ENCODE data around the gene TTYH3.
A peak's percentile ranks its signal among the peaks of the same experiment; 100 is the strongest.

The TTYH3 gene

DNA sequence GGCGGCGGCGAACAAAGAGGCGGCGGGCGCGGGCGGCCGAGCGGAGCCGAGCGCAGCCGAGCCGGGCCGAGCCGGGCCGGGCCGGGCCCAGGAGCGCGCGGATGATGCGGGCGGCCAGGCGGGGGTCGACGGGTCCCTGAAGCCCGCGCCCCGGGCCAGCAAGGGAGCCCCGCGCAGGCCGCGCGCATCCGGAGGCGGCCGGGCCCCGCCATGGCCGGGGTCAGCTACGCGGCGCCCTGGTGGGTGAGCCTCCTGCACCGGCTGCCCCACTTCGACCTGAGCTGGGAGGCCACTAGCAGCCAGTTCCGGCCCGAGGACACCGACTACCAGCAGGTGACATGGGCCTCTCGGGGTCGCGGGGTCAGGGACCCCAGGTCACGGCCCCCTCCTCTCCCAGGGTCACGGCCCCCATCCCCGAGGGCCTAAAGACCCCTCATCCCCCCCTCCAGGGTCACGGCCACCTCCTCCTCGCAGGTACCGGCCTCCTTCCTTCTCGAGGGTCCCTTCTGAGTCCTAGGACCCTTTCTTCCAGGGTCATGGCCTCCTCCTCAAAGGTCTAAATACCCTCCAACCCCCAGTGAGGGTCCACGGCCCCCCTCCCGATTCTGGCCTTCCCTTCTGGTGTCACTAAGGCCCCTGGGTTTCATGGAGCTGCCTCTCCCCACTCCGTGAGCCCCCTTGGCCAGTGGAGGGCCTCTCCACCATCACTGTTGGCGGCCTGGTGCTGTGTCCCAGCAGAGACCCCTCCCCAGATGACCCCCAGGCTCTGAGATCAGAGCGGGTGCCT, at the start of gene TTYH3:
Gene TTYH3, plus strand, starts transcription at position 41 of the 787 bp plus-strand sequence. Its CDS starts 170 bp downstream, at position 211.
- TF ChIP-seq CTCF (IDR thresholded peaks at IDR 0.05; ENCODE audit: low read depth, low read length, missing control alignments): no peak
- peak within 1 kb of the TSS; percentile 79 for H3K4me3 ChIP-seq (replicated peaks; ENCODE audit: low read depth, low read length)
- no peak for DNase-seq (ENCODE audit: extremely low read depth, low read depth)

GRCh38 chr7:2582006-2582735, 49.6 kb upstream of the TTYH3 start:
- no peak for TF ChIP-seq CTCF (IDR thresholded peaks at IDR 0.05; ENCODE audit: low read depth, low read length, missing control alignments)
- H3K4me3 ChIP-seq (replicated peaks; ENCODE audit: low read depth, low read length): no peak overlapping the region
- DNase-seq (ENCODE audit: extremely low read depth, low read depth): no peak

DNA sequence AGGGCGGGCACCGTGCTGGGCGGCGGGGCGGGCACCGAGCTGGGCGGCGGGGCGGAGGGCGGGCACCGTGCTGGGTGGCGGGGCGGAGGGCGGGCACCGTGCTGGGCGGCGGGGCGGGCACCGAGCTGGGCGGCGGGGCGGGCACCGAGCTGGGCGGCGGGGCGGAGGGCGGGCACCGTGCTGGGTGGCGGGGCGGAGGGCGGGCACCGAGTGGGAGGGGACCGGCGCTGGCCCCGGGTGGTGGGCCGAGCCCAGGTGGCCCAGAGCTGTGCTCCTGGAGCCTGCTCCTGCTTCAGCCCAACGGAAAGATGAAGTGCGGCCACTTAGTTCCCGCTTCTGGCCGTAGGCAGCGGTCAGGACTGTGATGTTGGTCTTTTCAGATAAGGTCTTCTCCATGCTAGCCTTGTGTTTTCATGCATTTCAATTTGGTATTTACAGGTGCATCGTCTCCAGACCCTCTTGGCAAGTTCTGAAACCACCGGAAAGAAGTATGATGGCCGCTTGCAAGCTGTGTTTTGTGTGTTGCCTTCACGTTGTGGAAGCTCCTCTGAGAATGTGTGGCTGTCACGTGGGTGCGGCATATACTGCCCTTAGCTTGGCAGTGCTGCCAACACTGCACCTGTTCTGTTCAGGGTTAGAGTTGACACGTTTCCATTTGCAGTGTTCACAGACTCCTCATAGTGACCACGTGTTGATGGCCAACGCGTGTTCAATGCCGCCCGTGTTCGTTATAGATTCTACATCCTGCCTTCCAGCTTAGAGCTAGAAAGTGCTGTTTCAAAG, 47.8 kb upstream of the TTYH3 start:
- TF ChIP-seq CTCF (IDR thresholded peaks at IDR 0.05; ENCODE audit: low read depth, low read length, missing control alignments): no peak
- no peak overlapping the region for H3K4me3 ChIP-seq (replicated peaks; ENCODE audit: low read depth, low read length)
- DNase-seq (ENCODE audit: extremely low read depth, low read depth): no peak

DNA sequence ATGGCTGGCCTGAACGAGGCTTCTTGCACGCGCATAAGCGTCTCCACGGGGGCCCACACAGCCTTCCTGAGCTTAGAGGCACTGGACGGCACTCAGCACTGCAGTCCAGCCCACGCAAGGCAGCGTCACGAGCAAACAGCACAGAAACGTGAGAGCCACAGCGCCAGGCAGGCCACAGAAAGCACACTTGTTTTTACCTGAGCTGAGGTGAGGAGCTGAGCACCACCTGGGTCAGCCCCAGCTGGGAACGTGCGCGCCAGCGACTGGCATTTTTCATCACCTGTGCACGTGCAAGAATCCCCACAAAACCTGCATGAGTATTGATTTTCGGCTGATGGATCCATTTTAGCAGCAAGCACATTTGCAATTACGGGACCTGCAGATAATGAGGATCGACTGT, 46.3 kb upstream of the TTYH3 start:
- no peak overlapping the region for H3K4me3 ChIP-seq (replicated peaks; ENCODE audit: low read depth, low read length)
- DNase-seq (ENCODE audit: extremely low read depth, low read depth): no peak
- no peak for TF ChIP-seq CTCF (IDR thresholded peaks at IDR 0.05; ENCODE audit: low read depth, low read length, missing control alignments)

DNA sequence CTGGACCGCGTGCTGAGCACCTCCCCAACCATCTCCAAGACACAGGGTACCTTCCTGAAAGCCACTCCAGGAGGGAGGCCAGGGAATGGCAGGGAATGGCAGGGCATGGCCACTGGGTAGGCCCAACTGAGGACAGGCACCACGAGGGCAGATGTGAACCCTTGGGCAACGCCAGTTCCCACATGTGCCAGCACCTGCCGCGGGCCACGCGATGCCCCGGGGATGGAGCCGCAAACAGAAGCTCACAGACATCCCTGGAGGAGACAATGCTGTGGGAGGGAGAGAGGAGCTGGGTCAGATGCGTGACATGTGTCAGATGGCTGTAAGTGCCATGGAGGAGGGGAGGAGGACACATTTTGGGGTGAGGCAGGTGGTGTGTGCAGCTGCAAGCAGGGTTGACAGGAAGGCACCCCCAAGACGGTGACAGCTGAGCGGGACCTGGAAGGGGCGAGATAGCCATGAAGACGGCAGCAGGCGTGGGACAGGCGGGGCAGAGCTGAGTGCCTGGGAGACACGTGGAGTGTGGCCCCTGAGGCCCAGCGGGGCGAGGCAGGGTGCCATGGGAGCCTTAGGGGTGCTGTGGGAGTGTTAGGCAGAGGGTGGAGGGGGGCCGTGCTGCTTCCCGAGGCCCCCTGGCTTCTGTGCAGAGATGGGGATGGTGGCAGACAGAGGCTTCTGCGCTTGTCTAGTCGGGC, 45.3 kb upstream of the TTYH3 start:
- no peak for TF ChIP-seq CTCF (IDR thresholded peaks at IDR 0.05; ENCODE audit: low read depth, low read length, missing control alignments)
- no peak for DNase-seq (ENCODE audit: extremely low read depth, low read depth)
- no peak overlapping the region for H3K4me3 ChIP-seq (replicated peaks; ENCODE audit: low read depth, low read length)

- DNase-seq (ENCODE audit: extremely low read depth, low read depth): no peak
- H3K4me3 ChIP-seq (replicated peaks; ENCODE audit: low read depth, low read length): no peak overlapping the region
- TF ChIP-seq CTCF (IDR thresholded peaks at IDR 0.05; ENCODE audit: low read depth, low read length, missing control alignments): no peak
Observed at GRCh38 chr7:2587134-2587533, 44.7 kb upstream of the TTYH3 start.

Data from HFF-Myc (cell line).